Right renal cortex interstitium (tissue), 3 donors: ENCODE results near the gene HEPACAM2. TPM values are rescaled to one million over a fixed set of nuclear protein-coding genes. Genes with fewer than 3 reads are reported as not detected.

Source experiments
- DNase-seq, 3 donors: peaks; one replicate each; pipeline ENCODE4 v3.0.0-alpha.2; 2013; ENCODE audit warnings: low read depth in 3 of 3, low spot score in 2 of 3
- polyA plus RNA-seq, 3 donors: library from polyadenylated mRNA; unstranded; fragments of 120-200 nt; gene quantifications; one replicate each; pipeline ENCODE4 v1.2.1, GENCODE V29; 2013; ENCODE audit not compliant: insufficient read length in 3 of 3

The HEPACAM2 gene
- 1 to 10 TPM; 6.5 to 8.1 (median 6.8) TPM for polyA plus RNA-seq

DNA sequence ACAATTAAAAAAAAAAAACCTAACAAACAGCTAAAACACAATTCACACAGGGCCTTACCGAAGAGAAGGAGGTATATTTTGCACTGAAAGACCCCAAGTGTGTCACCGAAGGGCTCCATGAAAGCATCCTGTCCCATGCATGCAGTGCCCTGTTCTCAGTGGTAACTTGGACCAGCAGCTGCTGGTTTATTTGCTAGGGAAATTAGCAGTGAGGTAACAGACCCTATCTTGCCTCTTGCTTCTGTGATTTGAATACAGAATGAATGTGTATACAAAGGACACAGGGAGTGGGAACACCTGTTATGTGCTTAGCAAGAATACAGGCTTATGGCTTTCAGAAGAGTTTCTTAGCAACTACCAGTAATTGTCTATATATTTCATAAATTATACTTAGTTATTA, at the start of gene HEPACAM2:
Gene HEPACAM2 (minus strand): TSS at position 160 of the 400 bp plus-strand sequence.
- DNase-seq: no peak

DNA sequence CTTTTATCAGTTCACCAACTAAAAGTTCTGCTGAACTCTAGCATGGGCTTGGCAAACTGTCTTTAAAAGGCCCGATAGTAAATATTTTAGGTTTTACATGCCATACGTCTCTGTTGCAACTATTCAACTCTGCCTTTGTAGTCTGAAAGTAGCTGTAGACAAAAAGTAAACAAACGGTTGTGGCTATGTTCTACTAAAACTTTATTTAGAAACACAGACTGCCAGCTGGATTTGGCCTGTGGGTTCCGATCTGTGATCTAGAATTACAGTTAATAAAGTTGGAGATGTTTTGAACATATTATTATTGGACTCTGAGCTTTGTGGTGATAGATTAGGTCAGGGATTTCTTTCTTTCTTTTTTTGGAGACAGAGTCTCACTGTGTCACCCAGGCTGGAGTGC, 39.0 kb upstream of the HEPACAM2 start:
- no peak for DNase-seq

DNA sequence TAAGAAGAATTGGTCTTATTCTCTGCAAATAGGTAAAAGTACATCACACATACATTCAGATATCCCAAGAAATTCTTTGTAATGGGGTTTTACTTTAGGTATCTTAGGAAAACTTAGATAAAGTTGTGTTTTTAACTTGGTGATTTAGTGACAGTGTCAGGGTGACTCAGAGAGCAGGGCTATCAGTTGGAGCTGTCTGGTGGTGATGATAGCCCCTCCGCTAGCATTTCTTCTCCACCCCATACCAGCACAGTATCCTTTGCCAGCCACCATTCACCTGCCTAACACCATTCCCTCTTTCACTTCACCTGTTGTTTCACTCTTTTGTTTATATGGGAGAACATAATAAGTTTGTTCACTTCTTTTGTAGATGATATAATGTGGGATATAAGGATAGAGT, 36.3 kb upstream of the HEPACAM2 start:
- no peak for DNase-seq

GRCh38 chr7:93258661-93259060, 32.4 kb upstream of the HEPACAM2 start:
- no peak for DNase-seq

DNA sequence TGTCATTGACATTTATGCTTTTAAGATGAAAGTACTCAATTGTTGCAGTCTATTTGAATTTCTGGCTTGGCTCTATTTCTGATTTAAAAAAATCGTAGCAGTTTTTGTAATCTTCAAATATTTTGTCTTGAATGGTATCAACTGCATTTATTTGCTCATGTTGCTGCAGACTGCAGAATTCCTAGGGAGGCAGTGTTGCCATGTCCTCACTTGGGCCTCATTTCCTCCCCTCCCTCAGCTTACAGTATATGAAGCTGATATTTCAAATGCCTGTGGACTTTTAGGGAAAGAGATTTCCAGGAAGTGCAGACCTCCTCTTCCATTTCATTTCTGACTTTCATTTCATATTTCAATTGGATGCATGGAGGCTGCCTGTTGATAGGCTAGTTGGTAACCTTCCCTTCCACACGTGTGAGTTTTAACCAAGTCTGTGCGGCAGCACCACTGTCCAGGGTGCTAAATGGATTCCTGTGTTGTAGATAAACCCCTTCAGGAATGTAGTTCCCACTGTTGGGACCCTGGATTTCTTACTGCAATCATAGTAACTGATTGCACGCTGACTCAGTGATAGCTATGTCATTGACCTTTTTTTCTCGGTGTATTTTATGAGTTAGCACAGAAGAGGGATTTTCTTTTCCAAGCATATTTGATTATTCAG, 23.4 kb upstream of the HEPACAM2 start:
- no peak for DNase-seq

- DNase-seq: no peak
Observed at GRCh38 chr7:93245525-93246432, 19.5 kb upstream of the HEPACAM2 start.

DNA sequence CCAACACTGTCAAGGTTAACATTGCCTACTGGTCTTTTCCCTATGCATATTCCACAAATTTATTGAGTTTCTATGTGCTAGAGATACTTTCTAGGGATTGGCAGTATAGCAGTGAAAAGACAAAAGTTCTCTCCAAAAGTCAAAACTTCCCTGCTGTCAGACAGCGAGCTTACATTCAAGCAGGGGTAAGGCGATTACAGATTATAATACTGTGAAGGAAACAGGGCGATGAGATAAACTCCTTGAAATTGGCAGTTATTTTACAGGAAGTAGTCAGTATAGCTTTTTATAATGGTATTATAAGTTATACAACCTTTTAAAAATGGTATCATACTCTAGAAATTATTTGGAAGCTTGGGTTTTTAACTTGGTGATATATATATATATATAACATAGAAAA, 15.8 kb upstream of the HEPACAM2 start:
- no peak for DNase-seq

GRCh38 chr7:93239824-93240223, 13.6 kb upstream of the HEPACAM2 start:
- no peak for DNase-seq

- DNase-seq: no peak
Observed at GRCh38 chr7:93238748-93239147, 12.5 kb upstream of the HEPACAM2 start.

DNA sequence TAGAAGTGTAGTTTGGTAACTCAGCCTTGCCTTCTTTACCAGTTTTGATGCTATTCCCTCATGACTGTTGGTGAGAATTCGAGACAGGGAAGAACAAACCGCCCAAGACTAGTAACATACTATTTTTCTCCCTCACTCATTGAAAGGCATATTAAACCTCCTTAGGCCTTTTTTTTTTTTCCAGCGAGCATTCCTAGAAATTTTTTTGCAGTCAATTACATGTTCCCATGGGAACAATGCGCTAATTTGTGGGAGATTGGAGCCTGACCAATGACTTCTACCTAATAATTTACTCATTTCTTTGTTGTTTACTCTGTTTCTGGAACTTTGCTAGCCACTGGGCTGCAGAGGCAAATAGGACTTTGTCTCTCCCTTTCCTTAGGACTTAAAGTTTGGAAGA, 11.9 kb upstream of the HEPACAM2 start:
- DNase-seq: no peak

GRCh38 chr7:93235541-93235940, 9.3 kb upstream of the HEPACAM2 start:
- DNase-seq: no peak

- no peak for DNase-seq
Observed at GRCh38 chr7:93232673-93233018, 6.4 kb upstream of the HEPACAM2 start.

GRCh38 chr7:93231799-93232672, 5.8 kb upstream of the HEPACAM2 start, which contains the start of gene VPS50:
Gene VPS50 (plus strand): TSS chr7:93232366. CDS start chr7:93232468, 102 bp downstream.
- peak; percentile 87 to 97 (median 89) for DNase-seq

DNA sequence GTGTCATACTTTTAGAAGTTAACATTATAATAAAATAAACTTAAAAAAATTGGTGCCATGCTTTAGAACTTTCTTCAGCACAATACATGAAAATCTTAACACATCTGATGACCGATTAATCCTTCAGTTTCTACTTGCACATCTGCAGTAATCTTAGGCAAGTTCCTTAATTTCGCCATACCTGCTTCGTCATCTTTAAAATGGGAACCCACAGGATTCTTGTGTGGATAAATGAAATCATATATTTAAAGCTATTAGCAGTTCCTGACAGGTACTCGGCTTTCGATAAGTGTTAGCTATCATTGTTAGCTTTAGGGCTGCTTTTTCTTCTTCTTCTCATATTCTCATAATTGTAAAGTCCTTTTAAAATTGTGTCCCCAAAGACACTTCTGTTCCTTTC, 5.0 kb upstream of the HEPACAM2 start:
- no peak for DNase-seq

- DNase-seq: peak in 1 of 3 donors; percentile 31
Observed at GRCh38 chr7:93228302-93228701, 2.0 kb upstream of the HEPACAM2 start.

- DNase-seq: no peak
Observed at GRCh38 chr7:93219868-93220267, 6.4 kb downstream of the HEPACAM2 start.

DNA sequence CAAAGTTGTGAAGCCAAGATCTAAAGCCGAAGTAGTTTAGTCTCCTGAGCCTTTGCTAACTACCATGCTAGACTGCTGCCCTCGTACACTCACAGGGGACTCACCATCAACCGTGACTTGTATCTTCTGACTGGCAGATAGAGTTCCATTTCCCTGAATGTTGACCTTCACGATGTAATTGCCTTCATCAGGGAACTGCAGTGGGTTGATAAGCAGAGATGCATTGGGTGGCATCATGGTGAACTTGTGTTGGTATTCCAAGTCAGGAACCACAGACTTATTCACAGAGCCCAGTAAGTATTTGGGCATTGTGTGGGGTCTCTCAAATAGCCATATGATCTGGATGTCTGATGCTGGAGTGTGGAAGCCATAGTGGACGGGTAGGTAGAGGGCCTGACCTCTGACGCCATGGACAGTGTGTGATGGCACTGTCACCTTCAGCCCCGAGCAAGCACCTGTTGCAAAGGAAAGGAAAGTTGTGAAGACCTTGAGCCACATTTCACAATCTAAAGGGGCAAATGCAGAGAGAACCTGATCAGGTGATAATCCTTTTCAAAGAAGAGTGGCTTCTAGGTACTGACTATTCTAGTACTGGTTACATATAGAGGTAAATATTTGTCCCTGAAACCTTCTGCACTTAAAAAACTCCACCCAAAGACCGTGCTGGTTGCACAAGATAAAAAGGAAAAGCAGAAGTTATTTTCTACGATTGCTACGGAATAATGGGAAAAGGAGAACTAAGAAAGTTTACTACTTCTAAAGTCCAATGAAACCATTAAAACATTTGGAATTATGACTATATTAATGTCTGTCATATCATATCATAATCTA, 7.1 kb downstream of the HEPACAM2 start:
- DNase-seq: no peak

- DNase-seq: no peak
Observed at GRCh38 chr7:93212881-93213280, 13.4 kb downstream of the HEPACAM2 start.

DNA sequence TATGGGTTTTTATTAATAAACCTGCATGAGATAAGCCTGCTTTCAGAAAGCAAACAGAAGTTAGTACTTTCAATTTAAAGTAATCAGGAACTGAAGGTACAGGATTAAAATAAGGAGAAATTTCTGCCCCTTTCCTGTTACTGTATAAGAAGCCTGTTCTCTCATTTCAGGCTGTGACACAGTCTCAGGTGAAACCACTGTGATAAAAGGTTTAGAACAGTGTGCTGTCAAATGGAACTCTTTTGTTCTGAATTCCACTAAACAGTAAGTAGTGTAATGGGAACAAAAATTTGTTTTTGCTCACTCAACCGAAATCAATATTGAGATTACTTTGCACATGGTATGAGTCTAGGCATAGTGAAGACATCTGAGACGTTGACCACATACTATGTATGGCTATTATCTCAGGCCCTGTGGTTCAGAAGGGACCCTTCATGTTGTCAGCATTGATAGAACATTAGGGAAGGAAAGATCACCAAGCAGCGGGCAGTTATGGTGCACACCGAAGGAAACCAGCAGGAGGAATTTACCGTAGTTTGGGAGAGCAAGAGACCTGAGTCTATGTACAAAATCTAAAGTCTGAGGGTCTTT, 14.9 kb downstream of the HEPACAM2 start:
- no peak for DNase-seq

DNA sequence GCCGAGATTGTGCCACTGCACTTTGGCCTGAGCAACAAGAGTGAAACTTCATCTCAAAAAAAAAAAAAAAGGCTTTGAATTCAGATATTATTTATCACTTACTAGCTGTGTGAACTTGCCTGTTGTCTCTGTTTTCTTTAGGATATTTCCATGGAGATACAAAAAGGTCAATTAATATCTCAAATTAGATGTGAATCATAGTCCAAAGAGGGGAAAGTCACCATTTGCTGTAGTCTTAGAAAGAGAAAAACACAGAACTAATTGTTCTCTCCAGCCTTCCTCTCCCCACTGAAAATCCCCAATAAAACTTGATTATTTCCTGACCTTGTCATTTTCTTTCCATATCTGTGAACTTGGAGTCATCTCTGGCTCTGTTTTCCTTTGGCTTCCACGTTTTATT, 21.2 kb downstream of the HEPACAM2 start:
- DNase-seq: no peak
